ENCODE results near the gene CPN1. TPM values are rescaled to one million over a fixed set of nuclear protein-coding genes. Genes with fewer than 3 reads are reported as not detected.

CPN1 gene
- total and polyA plus RNA-seq, 2 experiments from 2014 or later, result 0.32 TPM; not detected in 1

GRCh38 chr10:100114976-100115770, 33.5 kb upstream of the CPN1 start:
- H3K9me2 ChIP-seq (ENCODE audit: insufficient read depth), result no peaks in the 10 kb centered on the region
- Mint-ChIP-seq H3K9me3 (no peaks in the 10 kb centered on the region), H3K4me3 (peak overlapping the region; percentile 56), H3K36me3 (ENCODE audit: low read depth) (no peaks in the 10 kb centered on the region), H3K27me3 (ENCODE audit: insufficient read depth, low read depth, poor library complexity) (peaks cover 11% of the 10 kb centered on the region), H3K4me1 (peaks cover 9% of the 10 kb centered on the region), H3K27ac (no peak overlapping the region)
- TF ChIP-seq POLR2AphosphoS5 (IDR thresholded peaks at IDR 0.05; ENCODE audit: low read depth) (no peak), ZNF331 (CRISPR knock-in tag; IDR thresholded peaks at IDR 0.05; ENCODE audit: low read depth) (no peak), REST (IDR thresholded peaks at IDR 0.05; ENCODE audit: unreplicated experiment) (no peak), EZH2phosphoT487 (IDR thresholded peaks at IDR 0.05; ENCODE audit: unreplicated experiment) (no peak), CREB1 (CRISPR knock-in tag; IDR thresholded peaks at IDR 0.05; ENCODE audit: low read depth) (no peak), ETS1 (IDR thresholded peaks at IDR 0.05) (no peak), STAT1 (IDR thresholded peaks at IDR 0.05; ENCODE audit: unreplicated experiment) (no peak)
- DNase-seq (ENCODE audit: low spot score), result peak; percentile 70
- no peaks in the 10 kb centered on the region for H4K20me1 ChIP-seq (replicated peaks; ENCODE audit: insufficient read depth)
- peak overlapping the region; percentile 86; the same call in 1 of the 2 replicates for H2AFZ ChIP-seq
- H3K4me1 ChIP-seq (ENCODE audit: insufficient read depth), result no peaks in the 10 kb centered on the region
- H3K4me2 ChIP-seq, result peak overlapping the region; percentile 62
- H3K79me2 ChIP-seq (replicated peaks; ENCODE audit: insufficient read depth), result no peaks in the 10 kb centered on the region
- peaks cover 5% of the 10 kb centered on the region; the same call in 1 of the 2 replicates for H3F3A ChIP-seq (replicated peaks; ENCODE audit: low read depth)
- no peaks in the 10 kb centered on the region for H3K36me3 ChIP-seq (ENCODE audit: insufficient read depth)
- peaks cover 9% of the 10 kb centered on the region for H3K27me3 ChIP-seq (ENCODE audit: insufficient read depth)
- H3K4me3 ChIP-seq, result peak overlapping the region; percentile 46
- ATAC-seq, result peak; percentile 90
- H3K27ac ChIP-seq (ENCODE audit: low read depth), result no peak overlapping the region

- H3K36me3 ChIP-seq (ENCODE audit: insufficient read depth), result no peaks in the 10 kb centered on the region
- Mint-ChIP-seq H3K27ac (no peak overlapping the region), H3K36me3 (ENCODE audit: low read depth) (no peaks in the 10 kb centered on the region), H3K4me3 (peak overlapping the region; percentile 11; the same call in 2 of the 3 replicates), H3K4me1 (peaks cover 13% of the 10 kb centered on the region), H3K9me3 (no peaks in the 10 kb centered on the region), H3K27me3 (ENCODE audit: insufficient read depth, low read depth, poor library complexity) (peaks cover 11% of the 10 kb centered on the region)
- peak overlapping the region; percentile 62 for H3K4me2 ChIP-seq
- no peaks in the 10 kb centered on the region for H4K20me1 ChIP-seq (replicated peaks; ENCODE audit: insufficient read depth)
- H3K79me2 ChIP-seq (replicated peaks; ENCODE audit: insufficient read depth), result no peaks in the 10 kb centered on the region
- peak overlapping the region; percentile 46; the same call in 1 of the 2 replicates for H3K4me3 ChIP-seq
- peaks cover 5% of the 10 kb centered on the region; the same call in 1 of the 2 replicates for H3F3A ChIP-seq (replicated peaks; ENCODE audit: low read depth)
- no peaks in the 10 kb centered on the region for H3K9me2 ChIP-seq (ENCODE audit: insufficient read depth)
- DNase-seq (ENCODE audit: low spot score) (no peak), ATAC-seq (no peak)
- peak overlapping the region; percentile 86 for H2AFZ ChIP-seq
- no peak overlapping the region for H3K27ac ChIP-seq (ENCODE audit: low read depth)
- peaks cover 9% of the 10 kb centered on the region for H3K27me3 ChIP-seq (ENCODE audit: insufficient read depth)
- H3K4me1 ChIP-seq (ENCODE audit: insufficient read depth), result no peaks in the 10 kb centered on the region
- no peak for TF ChIP-seq ZNF331 (CRISPR knock-in tag; IDR thresholded peaks at IDR 0.05; ENCODE audit: low read depth)
- no peak for TF ChIP-seq CREB1 (CRISPR knock-in tag; IDR thresholded peaks at IDR 0.05; ENCODE audit: low read depth)
- TF ChIP-seq EZH2phosphoT487 (IDR thresholded peaks at IDR 0.05; ENCODE audit: unreplicated experiment), result no peak
- no peak for TF ChIP-seq NANOG (IDR thresholded peaks at IDR 0.05; ENCODE audit: borderline replicate concordance)
- no peak for TF ChIP-seq REST (IDR thresholded peaks at IDR 0.05; ENCODE audit: unreplicated experiment)
Measured at GRCh38 chr10:100114460-100114859, 32.8 kb upstream of the CPN1 start.
